ENCODE results near the gene SCNN1A.

SCNN1A gene

GRCh38 chr12:6315704-6316597 is 59.4 kb downstream of the SCNN1A start:
- DNase-seq, result no peak

- DNase-seq, result no peak
These were observed 60.2 kb downstream of the SCNN1A start for GRCh38 chr12:6315184-6315583.

DNA sequence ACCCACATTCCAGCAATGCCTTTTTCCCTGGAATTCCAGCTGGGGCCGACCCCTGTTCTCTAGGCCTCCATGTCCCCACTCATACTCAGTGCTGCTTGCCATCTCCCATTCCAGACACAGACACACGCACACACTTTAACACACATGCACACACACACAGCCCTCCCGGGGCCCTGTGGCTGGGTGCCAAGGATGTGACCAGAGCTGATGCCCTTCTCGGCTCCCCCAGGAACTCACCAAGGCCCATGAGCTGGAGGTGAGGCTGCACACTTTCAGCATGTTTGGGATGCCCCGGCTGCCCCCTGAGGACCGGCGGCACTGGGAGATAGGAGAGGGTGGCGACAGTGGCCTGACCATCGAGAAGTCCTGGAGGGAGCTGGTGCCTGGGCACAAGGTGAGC is 60.6 kb downstream of the SCNN1A start:
- DNase-seq, result no peak

DNA sequence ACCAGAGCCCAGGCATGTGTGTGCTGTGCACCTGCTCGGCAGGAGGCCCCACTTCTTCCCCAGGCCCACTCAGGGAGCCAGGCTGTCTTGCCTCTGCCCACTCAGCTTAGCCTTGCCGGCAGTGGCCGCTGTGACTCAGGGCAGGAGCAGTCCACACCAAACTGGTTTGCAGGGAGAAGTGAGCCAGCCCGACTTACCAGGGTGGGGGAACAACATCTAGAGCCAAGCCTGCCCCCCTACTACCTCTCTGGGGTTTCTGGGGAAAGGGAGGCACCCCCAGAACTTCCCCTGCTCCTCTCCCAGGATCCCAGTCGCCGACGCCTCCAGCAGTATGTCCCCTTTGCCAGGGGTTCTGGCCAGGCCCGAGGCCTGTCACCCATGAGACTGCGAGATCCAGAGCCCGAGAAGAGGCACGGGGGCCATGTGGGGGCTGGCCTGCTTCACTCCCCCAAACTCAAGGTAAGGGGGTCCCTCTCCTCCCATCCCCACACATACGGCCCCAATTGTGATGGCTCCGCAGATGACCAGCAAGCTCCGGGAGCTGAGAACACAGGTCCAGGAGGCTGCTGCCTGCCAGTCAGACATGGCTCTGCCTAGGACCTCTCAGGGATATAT is 61.9 kb downstream of the SCNN1A start:
- DNase-seq, result no peak

GRCh38 chr12:6312529-6313325 is 62.6 kb downstream of the SCNN1A start:
- DNase-seq, result no peak

DNA sequence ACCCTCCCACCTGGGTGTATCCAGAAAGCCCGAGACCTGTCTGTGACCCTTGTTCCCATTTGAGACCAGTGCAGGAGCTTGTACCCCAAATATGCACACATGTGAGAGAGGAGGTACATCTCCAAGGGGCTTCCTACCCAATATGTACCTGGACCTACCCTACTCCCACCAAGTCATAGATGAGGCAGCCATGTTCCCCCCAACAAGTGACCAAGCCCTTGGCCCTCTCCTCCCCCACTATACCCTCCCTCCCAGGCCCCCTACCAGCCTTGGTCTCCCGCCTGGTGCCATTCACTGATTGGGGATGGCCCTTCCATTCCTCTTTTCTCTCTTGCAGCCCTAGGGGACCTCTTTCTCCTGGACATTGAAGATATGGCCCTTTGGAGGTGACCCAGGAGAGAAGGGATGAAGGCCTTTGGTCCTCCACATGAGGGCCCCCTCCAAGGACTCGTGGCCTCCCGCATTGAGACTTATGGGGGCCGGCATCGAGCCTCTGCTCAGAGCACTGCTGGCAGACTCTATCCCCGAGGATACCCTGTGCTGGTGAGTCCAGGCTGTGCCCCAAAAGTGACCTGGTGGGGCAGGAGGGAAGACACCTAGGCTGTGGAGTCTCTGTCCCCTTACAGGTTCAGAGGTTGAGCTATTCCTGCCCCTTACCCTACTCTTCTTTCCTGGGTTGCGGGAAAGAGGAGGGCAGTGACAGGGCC is 63.4 kb downstream of the SCNN1A start:
- DNase-seq, result no peak

GRCh38 chr12:6310771-6311610 is 64.4 kb downstream of the SCNN1A start:
- DNase-seq, result no peak

DNA sequence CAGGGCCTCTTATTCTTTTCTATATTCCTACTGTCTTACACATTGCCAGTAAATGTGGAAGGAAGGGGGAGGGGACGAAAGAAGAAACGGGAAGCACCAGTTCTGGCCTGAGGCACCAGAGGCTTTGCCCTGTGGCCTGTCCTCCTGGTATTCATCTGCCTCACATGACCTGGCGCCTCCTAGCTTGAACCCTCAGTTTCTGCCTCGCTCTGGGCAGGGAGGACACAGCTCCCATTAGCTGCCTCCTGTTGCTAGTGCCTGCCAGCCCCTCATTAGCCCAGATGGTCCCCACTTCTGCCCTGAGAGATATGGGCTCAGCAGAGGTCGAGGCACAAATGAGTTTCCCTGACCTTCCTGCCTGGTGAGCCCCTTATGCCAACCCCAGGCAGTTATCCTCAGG is 67.8 kb downstream of the SCNN1A start:
- no peak for DNase-seq

DNA sequence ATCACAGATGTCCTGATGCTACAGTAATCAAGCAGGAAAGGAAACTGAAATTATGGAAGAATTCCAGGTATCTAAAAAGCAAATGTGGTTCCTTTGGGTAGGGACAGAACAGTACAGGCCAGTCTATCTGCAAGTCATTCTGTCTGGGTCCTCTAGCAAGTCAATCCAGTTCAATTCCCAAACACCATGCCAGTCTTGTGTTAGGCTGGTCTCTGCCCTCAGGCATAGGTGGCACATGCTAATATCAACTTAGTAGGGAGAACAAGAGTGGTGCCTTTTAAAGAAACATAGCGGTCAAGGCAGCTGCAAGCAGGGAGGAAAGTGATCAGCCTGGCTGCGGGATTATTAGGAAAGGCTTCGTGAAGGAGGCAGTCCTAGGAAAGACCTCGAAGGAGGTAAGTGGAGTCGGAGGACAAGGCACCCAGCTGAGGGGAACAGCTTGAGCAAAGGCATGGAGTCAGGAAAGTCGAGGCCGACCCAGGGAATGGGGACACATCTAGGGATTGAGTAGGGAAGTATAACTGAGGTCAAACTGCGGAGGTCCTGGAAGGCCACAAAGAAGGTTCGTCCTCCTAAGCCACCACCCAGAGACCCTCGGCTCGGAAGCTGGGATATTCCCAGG is 68.7 kb downstream of the SCNN1A start:
- no peak for DNase-seq

- no peak for DNase-seq
These were observed 69.2 kb downstream of the SCNN1A start for GRCh38 chr12:6306151-6306550.

DNA sequence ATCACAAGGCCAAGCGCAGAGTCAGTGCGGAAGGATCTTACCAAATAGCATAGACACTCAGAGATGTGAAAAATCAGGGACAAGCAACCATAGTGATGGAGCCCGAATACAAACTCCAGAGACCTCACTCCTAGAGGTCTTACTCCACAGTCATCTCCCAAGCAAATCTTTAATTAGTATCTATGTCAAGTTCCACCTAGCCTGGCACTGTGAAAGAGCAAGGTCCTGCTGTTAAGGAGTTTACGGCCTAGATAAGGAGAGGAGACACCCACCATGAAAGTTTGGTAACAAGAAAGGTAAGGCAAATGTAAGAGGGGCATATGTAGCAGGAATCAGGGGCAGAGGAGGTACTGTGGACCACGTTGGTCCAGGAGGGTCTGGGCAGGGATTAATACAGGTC is 72.3 kb downstream of the SCNN1A start:
- no peak for DNase-seq

DNA sequence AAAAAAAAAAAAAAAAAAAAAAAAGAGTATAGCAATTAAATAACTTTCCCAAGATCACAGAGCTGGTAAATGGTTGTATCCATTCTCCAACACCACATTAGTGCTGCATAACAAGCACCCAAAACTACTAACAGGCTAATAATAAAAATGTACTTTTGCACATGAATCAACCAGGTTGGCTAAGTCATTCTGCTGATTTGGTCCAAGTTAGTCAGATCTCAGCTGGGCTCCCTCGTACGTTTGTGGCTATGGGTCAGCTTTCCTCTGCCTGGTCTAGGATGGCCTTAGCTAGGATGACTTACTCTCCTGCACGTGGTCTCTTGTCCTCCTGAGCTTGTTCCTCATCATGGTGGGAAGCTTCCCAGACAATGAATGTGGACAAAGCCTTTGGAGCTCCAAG is 72.7 kb downstream of the SCNN1A start:
- DNase-seq, result no peak

DNA sequence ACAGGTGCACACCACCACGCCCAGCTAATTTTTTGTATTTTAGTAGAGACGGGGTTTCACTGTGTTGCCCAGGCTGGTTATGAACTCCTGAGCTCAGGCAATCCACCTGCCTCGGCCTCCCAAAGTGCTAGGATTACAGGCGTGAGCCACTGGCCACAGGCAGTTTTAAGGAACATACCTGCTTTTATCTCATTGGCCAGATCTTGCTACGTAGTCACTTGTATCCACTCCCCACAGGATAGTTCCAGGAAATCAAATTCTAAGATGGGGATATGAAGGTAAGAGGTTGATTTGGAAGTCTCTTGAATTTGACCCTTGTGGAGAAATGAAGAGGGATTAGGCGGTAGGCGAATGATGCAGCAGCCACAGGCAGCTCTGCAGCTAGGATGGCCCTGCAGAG is 73.6 kb downstream of the SCNN1A start:
- DNase-seq, result no peak

- DNase-seq, result no peak
These were observed 78.2 kb downstream of the SCNN1A start for GRCh38 chr12:6297170-6297569.
